LHCN-M2 (cell line): ENCODE data around the gene CKS1B. TPM values are rescaled to one million over a fixed set of nuclear protein-coding genes. Genes with fewer than 3 reads are reported as not detected.

Experiments
- DNase-seq: peaks from one replicate; pipeline ENCODE4 v3.0.0-alpha.2; 2012; ENCODE audit warnings: low read depth
- total RNA-seq: library from RNA; depleted of rRNA; stranded (reverse); fragments of >200 nt; gene quantifications from 2 replicates; pipeline ENCODE4 v1.2.3, GENCODE V29; 2014

The CKS1B gene
- total RNA-seq, 1 experiment from 2014 or later: 175 TPM

- peak; percentile 98 for DNase-seq
Observed at GRCh38 chr1:155001675-155002463, 27.4 kb downstream of the CKS1B start.

GRCh38 chr1:155002464-155003226, 28.2 kb downstream of the CKS1B start, which contains the start of gene ZBTB7B:
Gene ZBTB7B (plus strand): TSS chr1:155002802. CDS start chr1:155014661, 11,859 bp downstream.
- DNase-seq: no peak

GRCh38 chr1:155003227-155003765, 28.8 kb downstream of the CKS1B start:
- DNase-seq: no peak

GRCh38 chr1:155003766-155004351, 29.4 kb downstream of the CKS1B start:
- DNase-seq: peak; percentile 72

- peak; percentile 65 for DNase-seq
Observed at GRCh38 chr1:155004352-155005075, 30.0 kb downstream of the CKS1B start.

GRCh38 chr1:155005076-155006011, 30.9 kb downstream of the CKS1B start:
- peak; percentile 59 for DNase-seq

- peak; percentile 39 for DNase-seq
Observed at GRCh38 chr1:155006601-155007101, 32.2 kb downstream of the CKS1B start.

GRCh38 chr1:155007251-155007828, 32.9 kb downstream of the CKS1B start:
- DNase-seq: no peak

GRCh38 chr1:155008015-155008941, 33.8 kb downstream of the CKS1B start:
- DNase-seq: no peak

- DNase-seq: no peak
Observed at GRCh38 chr1:155009221-155009711, 34.8 kb downstream of the CKS1B start.

GRCh38 chr1:155009742-155010141, 35.3 kb downstream of the CKS1B start:
- DNase-seq: no peak

- DNase-seq: no peak
Observed at GRCh38 chr1:155010211-155010918, 35.9 kb downstream of the CKS1B start.

GRCh38 chr1:155011004-155011416, 36.5 kb downstream of the CKS1B start:
- DNase-seq: no peak

- no peak for DNase-seq
Observed at GRCh38 chr1:155011437-155012025, 37.0 kb downstream of the CKS1B start.

GRCh38 chr1:155012026-155012546, 37.6 kb downstream of the CKS1B start:
- DNase-seq: peak; percentile 43

- DNase-seq: no peak
Observed at GRCh38 chr1:155012776-155013602, 38.5 kb downstream of the CKS1B start.
